ENCODE measurements around the gene ANKLE1.

Gene ANKLE1

GRCh38 chr19:17309198-17309964, 27.7 kb downstream of the ANKLE1 start, which contains the start of gene DDA1:
TSS of gene DDA1 (plus strand) at chr19:17309563. CDS start at chr19:17309655, 92 bp downstream.
- peak; percentile 100 for DNase-seq

GRCh38 chr19:17309965-17310461, 28.3 kb downstream of the ANKLE1 start:
- no peak for DNase-seq

- DNase-seq = no peak
These were observed 29.9 kb downstream of the ANKLE1 start for GRCh38 chr19:17311455-17312188.

- DNase-seq = no peak
These were observed 30.8 kb downstream of the ANKLE1 start for GRCh38 chr19:17312189-17313113.

- no peak for DNase-seq
These were observed 32.4 kb downstream of the ANKLE1 start for GRCh38 chr19:17314007-17314593.

- no peak for DNase-seq
These were observed 37.3 kb downstream of the ANKLE1 start for GRCh38 chr19:17318966-17319365.

GRCh38 chr19:17319473-17320238, 38.0 kb downstream of the ANKLE1 start:
- DNase-seq = no peak

GRCh38 chr19:17320435-17320834, 38.7 kb downstream of the ANKLE1 start:
- DNase-seq = no peak

GRCh38 chr19:17321655-17322489, 40.2 kb downstream of the ANKLE1 start:
- no peak for DNase-seq

- no peak for DNase-seq
These were observed 41.2 kb downstream of the ANKLE1 start for GRCh38 chr19:17322854-17323253.

GRCh38 chr19:17323300-17323963, 41.7 kb downstream of the ANKLE1 start:
- no peak for DNase-seq

GRCh38 chr19:17323964-17324332, 42.2 kb downstream of the ANKLE1 start:
- no peak for DNase-seq

GRCh38 chr19:17324357-17325114, 42.8 kb downstream of the ANKLE1 start:
- no peak for DNase-seq

GRCh38 chr19:17325133-17325532, 43.4 kb downstream of the ANKLE1 start:
- no peak for DNase-seq

GRCh38 chr19:17325881-17326594, 44.3 kb downstream of the ANKLE1 start:
- no peak for DNase-seq

- no peak for DNase-seq
These were observed 44.9 kb downstream of the ANKLE1 start for GRCh38 chr19:17326595-17326966.

- no peak for DNase-seq
These were observed 45.5 kb downstream of the ANKLE1 start for GRCh38 chr19:17327068-17327653.

All from activated CD4-positive, alpha-beta T cell treated with anti-CD3 and anti-CD28 coated beads, Interleukin-10, Interleukin-2, amounts not matched to agents 100 ng/mL and 50 ng/mL, durations not matched to agents 16 hours and 8 hours (primary cell).